GM19043 (cell line): ENCODE measurements around the gene TSC22D2.
A peak's percentile ranks its signal among the peaks of the same experiment; 100 is the strongest.

Experiments
- ATAC-seq: cut with Tn5 transposase; IDR thresholded peaks from one replicate; pipeline ENCODE4 v1.9.1; 2021; ENCODE audit warnings: low read depth; ENCODE audit not compliant: unreplicated experiment

Gene TSC22D2

DNA sequence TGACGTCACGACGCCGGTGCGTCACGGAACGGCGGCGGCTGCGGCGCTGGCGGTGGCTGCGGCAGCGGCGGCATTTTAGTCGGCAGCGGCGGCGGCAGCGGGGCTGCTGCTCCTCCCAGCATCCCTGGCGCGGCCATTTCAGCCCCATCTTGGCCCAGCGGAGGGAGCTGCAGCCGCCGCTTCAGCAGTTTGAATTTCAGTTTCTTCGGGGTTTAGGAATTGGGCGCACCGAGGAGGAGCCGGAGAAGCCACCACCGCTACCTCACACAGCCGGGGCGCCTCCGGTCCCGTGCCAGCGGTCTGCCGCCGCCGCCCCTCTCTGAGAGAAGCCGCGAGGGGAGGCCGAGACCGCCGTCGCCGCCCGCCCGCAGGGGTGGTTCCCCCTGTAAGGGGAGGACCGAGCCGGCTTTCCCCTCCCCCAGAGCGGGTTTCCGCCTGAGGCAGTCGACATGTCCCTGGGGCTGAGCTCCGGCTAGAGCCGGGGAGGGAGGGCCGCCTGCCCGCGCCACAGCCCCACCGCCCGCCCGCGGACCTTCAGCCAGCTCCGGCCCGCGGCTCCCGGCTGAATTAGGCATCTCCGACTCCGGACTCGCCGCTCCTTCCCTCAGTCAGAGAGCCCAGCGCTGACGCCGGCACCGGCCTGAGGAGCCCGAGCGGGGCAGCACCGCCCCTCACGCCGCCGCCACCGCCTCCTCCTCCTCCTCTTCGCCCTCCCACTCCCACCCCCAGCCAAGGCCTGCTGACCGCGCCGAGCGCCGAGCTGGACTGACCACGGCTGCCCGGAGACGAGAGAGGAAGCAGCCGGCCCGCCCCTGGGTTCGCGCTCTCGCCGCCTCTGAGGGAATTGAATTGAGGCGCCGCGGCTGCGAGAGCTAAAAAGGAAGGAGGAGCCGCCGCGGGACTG lies at the start of gene TSC22D2:
TSC22D2 (plus strand) TSS at position 78 of the 904 bp plus-strand sequence. CDS start 1,053 bp downstream, outside the sequence.
- ATAC-seq: peak; percentile 52

DNA sequence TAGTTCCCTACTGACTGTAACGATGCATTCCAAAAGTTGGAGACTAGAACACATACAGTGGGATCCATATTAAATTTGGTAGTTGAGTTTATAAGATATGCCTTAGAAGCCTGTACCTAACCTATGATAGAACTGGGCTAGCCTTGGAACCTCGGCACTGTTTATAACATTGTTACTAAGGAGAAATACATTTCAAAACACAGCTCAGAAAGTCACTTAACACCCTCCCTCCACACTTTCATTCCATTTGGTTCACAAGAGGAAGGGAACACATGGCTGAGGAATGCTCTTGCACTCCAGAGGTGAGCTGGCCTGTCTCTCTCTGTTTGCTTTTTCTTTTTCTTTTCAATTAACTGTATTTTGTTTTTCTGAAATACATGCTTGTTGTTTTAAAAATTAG lies 48.7 kb upstream of the TSC22D2 start:
- no peak for ATAC-seq

- ATAC-seq: no peak
Observed at GRCh38 chr3:150360966-150361365, 47.1 kb upstream of the TSC22D2 start.

DNA sequence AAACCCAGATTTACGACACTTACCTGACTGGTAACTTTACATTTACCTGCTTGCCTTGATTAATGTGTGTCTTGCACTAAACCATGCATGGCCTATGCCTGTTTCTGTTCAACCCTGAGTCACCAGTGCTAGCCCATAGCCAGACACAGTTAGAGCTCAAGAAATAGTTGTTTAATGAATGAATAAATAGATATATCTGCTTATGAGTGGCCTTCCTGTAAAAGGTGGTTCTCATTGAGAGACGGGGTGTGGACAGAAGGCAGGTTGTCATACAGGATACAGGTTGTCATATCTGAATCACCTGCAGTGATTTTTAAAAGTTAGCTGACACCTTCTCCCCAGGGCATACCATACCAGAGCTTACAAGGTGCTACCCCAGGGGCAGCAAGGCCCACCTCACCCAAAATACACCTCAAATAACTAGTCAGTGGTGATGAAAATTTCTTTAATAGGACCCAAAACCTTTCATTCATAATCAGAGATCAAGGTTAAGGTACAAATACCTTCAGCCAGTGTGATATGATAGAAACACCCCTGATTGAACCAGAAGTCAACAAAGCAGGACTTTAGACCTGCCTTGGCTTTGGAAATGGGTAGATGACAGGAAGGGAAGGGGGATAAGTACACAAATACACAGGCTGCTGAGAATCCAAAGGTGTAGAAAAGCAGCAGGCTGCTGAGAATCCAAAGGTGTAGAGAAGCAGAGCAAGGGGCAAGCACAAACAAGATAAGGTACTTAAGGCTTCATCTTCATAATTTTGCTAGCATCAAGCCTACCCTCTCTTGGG lies 45.4 kb upstream of the TSC22D2 start:
- no peak for ATAC-seq

DNA sequence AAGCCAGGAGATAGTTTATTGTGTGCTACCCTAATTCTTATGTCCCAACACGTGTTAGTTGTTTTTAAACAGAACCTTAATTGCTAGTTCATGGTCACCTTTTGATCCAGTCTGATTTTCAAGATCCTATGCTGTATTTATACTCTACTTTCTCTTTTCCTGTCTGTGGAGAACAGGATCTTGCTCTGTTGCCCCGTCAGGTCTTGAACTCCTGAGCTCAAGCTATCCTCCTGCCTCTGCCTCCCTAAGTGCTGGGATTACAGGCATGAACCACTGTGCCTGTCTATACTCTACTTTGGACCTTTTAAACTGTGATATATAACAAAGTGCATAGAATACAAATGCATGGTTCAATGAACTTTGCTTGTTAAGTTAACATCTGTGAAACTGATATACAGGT lies 44.7 kb upstream of the TSC22D2 start:
- no peak for ATAC-seq

- ATAC-seq: peak; percentile 54
Observed at GRCh38 chr3:150365132-150365604, 42.9 kb upstream of the TSC22D2 start.

GRCh38 chr3:150367757-150368156 lies 40.3 kb upstream of the TSC22D2 start:
- ATAC-seq: no peak

GRCh38 chr3:150370122-150370602 lies 37.9 kb upstream of the TSC22D2 start:
- no peak for ATAC-seq

- no peak for ATAC-seq
Observed at GRCh38 chr3:150370999-150371398, 37.1 kb upstream of the TSC22D2 start.

GRCh38 chr3:150371741-150372254 lies 36.3 kb upstream of the TSC22D2 start:
- ATAC-seq: no peak

- ATAC-seq: no peak
Observed at GRCh38 chr3:150372320-150372719, 35.8 kb upstream of the TSC22D2 start.

- ATAC-seq: peak; percentile 47
Observed at GRCh38 chr3:150372722-150373121, 35.4 kb upstream of the TSC22D2 start.

GRCh38 chr3:150373234-150373875 lies 34.7 kb upstream of the TSC22D2 start:
- no peak for ATAC-seq

- no peak for ATAC-seq
Observed at GRCh38 chr3:150374975-150375374, 33.1 kb upstream of the TSC22D2 start.

GRCh38 chr3:150376001-150376848 lies 31.9 kb upstream of the TSC22D2 start:
- ATAC-seq: no peak

- ATAC-seq: no peak
Observed at GRCh38 chr3:150377601-150378300, 30.3 kb upstream of the TSC22D2 start.

DNA sequence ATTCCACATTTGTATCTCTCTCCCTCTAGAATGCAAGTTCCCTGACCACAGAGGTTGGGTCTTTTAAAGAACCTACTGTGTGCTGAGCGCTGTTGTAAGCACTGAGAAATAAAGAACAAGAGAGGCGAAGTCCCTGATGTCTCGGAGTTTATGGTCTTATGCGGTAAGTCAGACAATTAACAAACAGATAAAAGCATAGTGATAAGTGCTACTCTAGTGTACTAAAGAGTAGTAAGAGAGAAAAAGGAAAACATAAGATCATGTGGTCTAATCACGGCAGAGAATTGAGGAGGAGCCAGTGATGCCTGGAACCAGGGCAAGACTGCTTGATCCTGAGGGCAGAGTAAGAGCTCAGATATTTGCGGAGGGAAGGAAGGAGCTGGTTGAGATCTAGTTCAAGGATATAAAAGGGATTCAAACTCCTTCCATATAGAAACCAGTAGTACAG lies 29.8 kb upstream of the TSC22D2 start:
- no peak for ATAC-seq

- no peak for ATAC-seq
Observed at GRCh38 chr3:150379469-150379868, 28.6 kb upstream of the TSC22D2 start.
